Measurements from ENCODE around the gene ELOVL2. TPM values are rescaled to one million over a fixed set of nuclear protein-coding genes. Genes with fewer than 3 reads are reported as not detected.

ELOVL2 gene
- total and polyA plus RNA-seq, 2 donors = 0.76 to 0.91 TPM

- Histone ChIP-seq H3K9me3 (ENCODE audit: control insufficient read depth in 2 of 2, insufficient read depth in 1 of 2, low read length in 1 of 2) (no peaks in the 10 kb centered on the region), H3K27me3 (ENCODE audit: control insufficient read depth in 2 of 2, insufficient read depth in 1 of 2, low read length in 1 of 2) (no peaks in the 10 kb centered on the region), H3K4me1 (ENCODE audit: control insufficient read depth in 2 of 2, insufficient read depth in 2 of 2, low read length in 2 of 2) (no peaks in the 10 kb centered on the region), H3K27ac (ENCODE audit: low read depth in 1 of 2, low read length in 1 of 2) (no peak overlapping the region), H3K36me3 (ENCODE audit: control insufficient read depth in 2 of 2, insufficient read depth in 2 of 2, low read length in 1 of 2) (no peaks in the 10 kb centered on the region), H3K4me3 (ENCODE audit: low read length in 2 of 2) (no peak overlapping the region)
- WGBS = 91% methylated on average over 3 of the region's 3 CpGs
- DNase-seq (ENCODE audit: low read depth in 6 of 9, low spot score in 9 of 9) = no peak
These were observed 20.7 kb upstream of the ELOVL2 start for GRCh38 chr6:11064836-11065235.

- Histone ChIP-seq H3K9me3 (ENCODE audit: control insufficient read depth in 2 of 2, insufficient read depth in 1 of 2, low read length in 1 of 2) (no peaks in the 10 kb centered on the region), H3K27ac (ENCODE audit: low read depth in 1 of 2, low read length in 1 of 2) (no peak overlapping the region), H3K27me3 (ENCODE audit: control insufficient read depth in 2 of 2, insufficient read depth in 1 of 2, low read length in 1 of 2) (no peaks in the 10 kb centered on the region), H3K36me3 (ENCODE audit: control insufficient read depth in 2 of 2, insufficient read depth in 2 of 2, low read length in 1 of 2) (no peaks in the 10 kb centered on the region), H3K4me1 (ENCODE audit: control insufficient read depth in 2 of 2, insufficient read depth in 2 of 2, low read length in 2 of 2) (no peaks in the 10 kb centered on the region), H3K4me3 (ENCODE audit: low read length in 2 of 2) (no peak overlapping the region)
- no peak for DNase-seq (ENCODE audit: low read depth in 6 of 9, low spot score in 9 of 9)
- 96% methylated on average over 2 of the region's 2 CpGs for WGBS
These were observed 18.6 kb upstream of the ELOVL2 start for GRCh38 chr6:11062715-11063114.

- Histone ChIP-seq H3K27me3 (ENCODE audit: control insufficient read depth in 2 of 2, insufficient read depth in 1 of 2, low read length in 1 of 2) (no peaks in the 10 kb centered on the region), H3K9me3 (ENCODE audit: control insufficient read depth in 2 of 2, insufficient read depth in 1 of 2, low read length in 1 of 2) (no peaks in the 10 kb centered on the region), H3K4me1 (ENCODE audit: control insufficient read depth in 2 of 2, insufficient read depth in 2 of 2, low read length in 2 of 2) (no peaks in the 10 kb centered on the region), H3K4me3 (ENCODE audit: low read length in 2 of 2) (no peak overlapping the region), H3K36me3 (ENCODE audit: control insufficient read depth in 2 of 2, insufficient read depth in 2 of 2, low read length in 1 of 2) (no peaks in the 10 kb centered on the region), H3K27ac (ENCODE audit: low read depth in 1 of 2, low read length in 1 of 2) (no peak overlapping the region)
- no peak for DNase-seq (ENCODE audit: low read depth in 6 of 9, low spot score in 9 of 9)
- WGBS = 95% methylated on average over 4 of the region's 4 CpGs
These were observed 18.0 kb upstream of the ELOVL2 start for GRCh38 chr6:11062083-11062482.

GRCh38 chr6:11058406-11058805, 14.3 kb upstream of the ELOVL2 start:
- no peaks in the 10 kb centered on the region for H3K27me3 ChIP-seq (ENCODE audit: control insufficient read depth in 2 of 2, insufficient read depth in 1 of 2, low read length in 1 of 2)
- DNase-seq (ENCODE audit: low read depth in 6 of 9, low spot score in 9 of 9) = no peak
- no peaks in the 10 kb centered on the region for H3K9me3 ChIP-seq (ENCODE audit: control insufficient read depth in 2 of 2, insufficient read depth in 1 of 2, low read length in 1 of 2)
- H3K4me3 ChIP-seq (ENCODE audit: low read length in 2 of 2) = no peak overlapping the region
- no peak overlapping the region for H3K27ac ChIP-seq (ENCODE audit: low read depth in 1 of 2, low read length in 1 of 2)
- H3K4me1 ChIP-seq (ENCODE audit: control insufficient read depth in 2 of 2, insufficient read depth in 2 of 2, low read length in 2 of 2) = no peaks in the 10 kb centered on the region
- H3K36me3 ChIP-seq (ENCODE audit: control insufficient read depth in 2 of 2, insufficient read depth in 2 of 2, low read length in 1 of 2) = no peaks in the 10 kb centered on the region
- 98% methylated on average over 5 of the region's 5 CpGs for WGBS

GRCh38 chr6:11056871-11057270, 12.8 kb upstream of the ELOVL2 start:
- H3K4me3 ChIP-seq (ENCODE audit: low read length in 2 of 2) = no peak overlapping the region
- 88% methylated on average over 1 of the region's 1 CpG for WGBS
- H3K9me3 ChIP-seq (ENCODE audit: control insufficient read depth in 2 of 2, insufficient read depth in 1 of 2, low read length in 1 of 2) = no peaks in the 10 kb centered on the region
- H3K27ac ChIP-seq (ENCODE audit: low read depth in 1 of 2, low read length in 1 of 2) = no peak overlapping the region
- DNase-seq (ENCODE audit: low read depth in 6 of 9, low spot score in 9 of 9) = no peak
- no peaks in the 10 kb centered on the region for H3K4me1 ChIP-seq (ENCODE audit: control insufficient read depth in 2 of 2, insufficient read depth in 2 of 2, low read length in 2 of 2)
- H3K27me3 ChIP-seq (ENCODE audit: control insufficient read depth in 2 of 2, insufficient read depth in 1 of 2, low read length in 1 of 2) = no peaks in the 10 kb centered on the region
- no peaks in the 10 kb centered on the region for H3K36me3 ChIP-seq (ENCODE audit: control insufficient read depth in 2 of 2, insufficient read depth in 2 of 2, low read length in 1 of 2)

- Histone ChIP-seq H3K27me3 (ENCODE audit: control insufficient read depth in 2 of 2, insufficient read depth in 1 of 2, low read length in 1 of 2) (no peaks in the 10 kb centered on the region), H3K9me3 (ENCODE audit: control insufficient read depth in 2 of 2, insufficient read depth in 1 of 2, low read length in 1 of 2) (no peaks in the 10 kb centered on the region), H3K36me3 (ENCODE audit: control insufficient read depth in 2 of 2, insufficient read depth in 2 of 2, low read length in 1 of 2) (no peaks in the 10 kb centered on the region), H3K27ac (ENCODE audit: low read depth in 1 of 2, low read length in 1 of 2) (no peak overlapping the region), H3K4me1 (ENCODE audit: control insufficient read depth in 2 of 2, insufficient read depth in 2 of 2, low read length in 2 of 2) (no peaks in the 10 kb centered on the region), H3K4me3 (ENCODE audit: low read length in 2 of 2) (no peak overlapping the region)
- WGBS = 90% methylated on average over 4 of the region's 4 CpGs
- DNase-seq (ENCODE audit: low read depth in 6 of 9, low spot score in 9 of 9) = no peak
These were observed 11.1 kb upstream of the ELOVL2 start for GRCh38 chr6:11055127-11055627.

- Histone ChIP-seq H3K27ac (ENCODE audit: low read depth in 1 of 2, low read length in 1 of 2) (no peak overlapping the region), H3K36me3 (ENCODE audit: control insufficient read depth in 2 of 2, insufficient read depth in 2 of 2, low read length in 1 of 2) (no peaks in the 10 kb centered on the region), H3K4me1 (ENCODE audit: control insufficient read depth in 2 of 2, insufficient read depth in 2 of 2, low read length in 2 of 2) (no peaks in the 10 kb centered on the region), H3K4me3 (ENCODE audit: low read length in 2 of 2) (no peak overlapping the region), H3K9me3 (ENCODE audit: control insufficient read depth in 2 of 2, insufficient read depth in 1 of 2, low read length in 1 of 2) (no peaks in the 10 kb centered on the region), H3K27me3 (ENCODE audit: control insufficient read depth in 2 of 2, insufficient read depth in 1 of 2, low read length in 1 of 2) (no peaks in the 10 kb centered on the region)
- WGBS = 100% methylated on average over 1 of the region's 1 CpG
- DNase-seq (ENCODE audit: low read depth in 6 of 9, low spot score in 9 of 9) = no peak
These were observed 10.6 kb upstream of the ELOVL2 start for GRCh38 chr6:11054722-11055121.

GRCh38 chr6:11053307-11053706, 9.2 kb upstream of the ELOVL2 start:
- Histone ChIP-seq H3K36me3 (ENCODE audit: control insufficient read depth in 2 of 2, insufficient read depth in 2 of 2, low read length in 1 of 2) (no peaks in the 10 kb centered on the region), H3K4me1 (ENCODE audit: control insufficient read depth in 2 of 2, insufficient read depth in 2 of 2, low read length in 2 of 2) (no peaks in the 10 kb centered on the region), H3K27me3 (ENCODE audit: control insufficient read depth in 2 of 2, insufficient read depth in 1 of 2, low read length in 1 of 2) (no peaks in the 10 kb centered on the region), H3K27ac (ENCODE audit: low read depth in 1 of 2, low read length in 1 of 2) (no peak overlapping the region), H3K9me3 (ENCODE audit: control insufficient read depth in 2 of 2, insufficient read depth in 1 of 2, low read length in 1 of 2) (no peaks in the 10 kb centered on the region), H3K4me3 (ENCODE audit: low read length in 2 of 2) (no peak overlapping the region)
- WGBS = 93% methylated on average over 5 of the region's 5 CpGs
- DNase-seq (ENCODE audit: low read depth in 6 of 9, low spot score in 9 of 9) = no peak

GRCh38 chr6:11050731-11051130, 6.6 kb upstream of the ELOVL2 start:
- no peak for DNase-seq (ENCODE audit: low read depth in 6 of 9, low spot score in 9 of 9)
- no peaks in the 10 kb centered on the region for H3K9me3 ChIP-seq (ENCODE audit: control insufficient read depth in 2 of 2, insufficient read depth in 1 of 2, low read length in 1 of 2)
- H3K4me1 ChIP-seq (ENCODE audit: control insufficient read depth in 2 of 2, insufficient read depth in 2 of 2, low read length in 2 of 2) = no peaks in the 10 kb centered on the region
- no peak overlapping the region for H3K27ac ChIP-seq (ENCODE audit: low read depth in 1 of 2, low read length in 1 of 2)
- no peak overlapping the region for H3K4me3 ChIP-seq (ENCODE audit: low read length in 2 of 2)
- no peaks in the 10 kb centered on the region for H3K36me3 ChIP-seq (ENCODE audit: control insufficient read depth in 2 of 2, insufficient read depth in 2 of 2, low read length in 1 of 2)
- WGBS = 89% methylated on average over 2 of the region's 2 CpGs
- H3K27me3 ChIP-seq (ENCODE audit: control insufficient read depth in 2 of 2, insufficient read depth in 1 of 2, low read length in 1 of 2) = peaks cover 5 to 12% of the 10 kb centered on the region in 2 donors

- Histone ChIP-seq H3K4me1 (ENCODE audit: control insufficient read depth in 2 of 2, insufficient read depth in 2 of 2, low read length in 2 of 2) (peaks cover 5 to 9% of the 10 kb centered on the region in 2 donors), H3K36me3 (ENCODE audit: control insufficient read depth in 2 of 2, insufficient read depth in 2 of 2, low read length in 1 of 2) (no peaks in the 10 kb centered on the region), H3K27ac (ENCODE audit: low read depth in 1 of 2, low read length in 1 of 2) (no peak overlapping the region), H3K4me3 (ENCODE audit: low read length in 2 of 2) (peak overlapping the region; percentile 30 to 54), H3K27me3 (ENCODE audit: control insufficient read depth in 2 of 2, insufficient read depth in 1 of 2, low read length in 1 of 2) (peaks cover 46 to 66% of the 10 kb centered on the region in 2 donors), H3K9me3 (ENCODE audit: control insufficient read depth in 2 of 2, insufficient read depth in 1 of 2, low read length in 1 of 2) (peaks cover 5 to 7% of the 10 kb centered on the region in 2 donors)
- no peak for DNase-seq (ENCODE audit: low read depth in 6 of 9, low spot score in 9 of 9)
- WGBS = 37% methylated on average over 23 of the region's 23 CpGs
These were observed 635 bp upstream of the ELOVL2 start for GRCh38 chr6:11044712-11045167.

Data from thymus (tissue), 11 donors.